H1 (cell line): Measurements from ENCODE around the gene CENPP. TPM values are rescaled to one million over a fixed set of nuclear protein-coding genes. Genes with fewer than 3 reads are reported as not detected.

ENCODE experiments used
- CTCF ChIA-PET: fragments of 300-600 bp; sonication (Branson Sonifier 250); formaldehyde crosslinking; loops from one replicate; lab custom pipeline; 2021; ENCODE audit not compliant: partially characterized antibody; lab: Charles Lee
- POLR2A ChIA-PET: fragments of 300-600 bp; sonication (Branson Sonifier 250); formaldehyde crosslinking; loops from one replicate; lab custom pipeline; 2021; ENCODE audit warnings: inconsistent platforms; ENCODE audit not compliant: partially characterized antibody; lab: Charles Lee
- DNase-seq, 2 experiments: peaks; one replicate each; pipeline versions ENCODE4 v3.0.0 to v3.0.0-alpha.2; 2010 to 2022; ENCODE audit warnings: low spot score in 2 of 2, low read depth in 1 of 2, mixed read lengths in 1 of 2
- FAIRE-seq: peaks from 2 replicates; lab custom pipeline; 2011; peaks lifted over from hg19 to GRCh38; lab: Jason Lieb, UNC
- H2AFZ ChIP-seq: 2 replicates; pipeline ENCODE4 v1.8.1; 2012; ENCODE audit warnings: low read length, inconsistent platforms
- H2AK5ac ChIP-seq: 2 replicates; pipeline ENCODE4 v1.6.1; 2013; ENCODE audit warnings: low read depth, low read length
- H2BK120ac ChIP-seq: replicated peaks from 2 replicates; pipeline ENCODE3; 2013; ENCODE audit warnings: low read depth, low read length, inconsistent platforms
- H2BK12ac ChIP-seq: 2 replicates; pipeline ENCODE4 v1.6.1; 2013; ENCODE audit warnings: low read depth, low read length
- H2BK15ac ChIP-seq: 2 replicates; pipeline ENCODE4 v1.6.1; 2013; ENCODE audit warnings: low read length
- H2BK20ac ChIP-seq: 2 replicates; pipeline ENCODE4 v1.6.1; 2013; ENCODE audit warnings: low read length
- H2BK5ac ChIP-seq: 2 replicates; pipeline ENCODE4 v1.6.1; 2013; ENCODE audit warnings: low read depth, low read length
- H3K14ac ChIP-seq: 2 replicates; pipeline ENCODE4 v1.6.1; 2013; ENCODE audit warnings: inconsistent platforms; ENCODE audit not compliant: insufficient read length
- H3K18ac ChIP-seq: 2 replicates; pipeline ENCODE4 v1.6.1; 2013; ENCODE audit warnings: low read length; ENCODE audit errors: extremely low read depth
- H3K23ac ChIP-seq: 2 replicates; pipeline ENCODE4 v1.6.1; 2013; ENCODE audit warnings: inconsistent platforms; ENCODE audit not compliant: insufficient read length
- H3K23me2 ChIP-seq: 2 replicates; pipeline ENCODE4 v1.6.1; 2013; ENCODE audit warnings: low read depth, low read length
- H3K27ac ChIP-seq: 2 replicates; pipeline ENCODE4 v1.6.1; 2011; ENCODE audit warnings: low read depth, low read length, inconsistent platforms
- H3K27me3 ChIP-seq, 4 experiments: replicated peaks in 1 of 4; 1 replicate in 1 of 4; 2 replicates in 3 of 4; pipeline versions ENCODE4 v1.6.1 to v1.8.1; 2011 to 2013; ENCODE audit warnings: low read length in 3 of 4, mild to moderate bottlenecking in 3 of 4, inconsistent platforms in 2 of 4, mixed read lengths in 2 of 4, moderate library complexity in 1 of 4; ENCODE audit not compliant: control insufficient read depth in 3 of 4, insufficient read depth in 3 of 4; ENCODE audit errors: extremely low read depth in 1 of 4
- H3K36me3 ChIP-seq, 4 experiments: 2 replicates each; pipeline versions ENCODE4 v1.6.1 to v1.8.1; 2011 to 2013; ENCODE audit warnings: mild to moderate bottlenecking in 4 of 4, low read length in 3 of 4, moderate library complexity in 2 of 4, control low read depth in 1 of 4, inconsistent platforms in 1 of 4; ENCODE audit not compliant: insufficient read depth in 4 of 4, control insufficient read depth in 2 of 4
- H3K4ac ChIP-seq: replicated peaks from 2 replicates; pipeline ENCODE3; 2013; ENCODE audit warnings: low read length, low read depth, mixed read lengths, inconsistent platforms; ENCODE audit not compliant: insufficient read length
- H3K4me1 ChIP-seq, 4 experiments: replicated peaks in 1 of 4; 1 replicate in 1 of 4; 2 replicates in 3 of 4; pipeline versions ENCODE4 v1.6.1 to v1.8.1; 2011 to 2013; ENCODE audit warnings: low read length in 3 of 4, inconsistent platforms in 2 of 4, mixed read lengths in 1 of 4; ENCODE audit not compliant: insufficient read depth in 4 of 4, control insufficient read depth in 3 of 4
- H3K4me2 ChIP-seq, 2 experiments: 2 replicates each; pipeline versions ENCODE4 v1.6.1 to v1.8.1; 2011 to 2013; ENCODE audit warnings: low read depth in 2 of 2, low read length in 2 of 2, control low read depth in 1 of 2, inconsistent platforms in 1 of 2, mild to moderate bottlenecking in 1 of 2; ENCODE audit not compliant: insufficient read depth in 1 of 2
- H3K4me3 ChIP-seq, 4 experiments: fragments of 200-600, 300-600 bp in 1 of 4; sonication (generic), shearing (Covaris generic), sonication (Bioruptor Twin) in 1 of 4; 2 replicates each; pipeline versions ENCODE4 v1.5.1 to v1.8.1; 2011 to 2016; ENCODE audit warnings: low read length in 4 of 4, low read depth in 3 of 4, control low read depth in 2 of 4, inconsistent platforms in 2 of 4, mild to moderate bottlenecking in 2 of 4, mixed read lengths in 1 of 4, moderate library complexity in 1 of 4; ENCODE audit not compliant: insufficient read depth in 2 of 4; ENCODE audit errors: extremely low read depth in 1 of 4
- H3K56ac ChIP-seq: replicated peaks from 2 replicates; pipeline ENCODE3; 2013; ENCODE audit warnings: low read depth, mild to moderate bottlenecking, mixed read lengths, low read length, inconsistent platforms; ENCODE audit not compliant: insufficient read length
- H3K79me1 ChIP-seq: 2 replicates; pipeline ENCODE4 v1.6.1; 2013; ENCODE audit warnings: low read depth, low read length, control low read depth
- H3K79me2 ChIP-seq, 2 experiments: 2 replicates each; pipeline versions ENCODE4 v1.6.1 to v1.8.1; 2012 to 2013; ENCODE audit warnings: low read length in 2 of 2, mild to moderate bottlenecking in 2 of 2, inconsistent platforms in 1 of 2; ENCODE audit not compliant: insufficient read depth in 2 of 2, control insufficient read depth in 1 of 2
- H3K9ac ChIP-seq, 4 experiments: replicated peaks in 1 of 4; 1 replicate in 1 of 4; 2 replicates in 3 of 4; pipeline versions ENCODE4 v1.6.1 to v1.8.1; 2011 to 2013; ENCODE audit warnings: low read depth in 3 of 4, low read length in 3 of 4, control low read depth in 2 of 4, mild to moderate bottlenecking in 2 of 4, moderate library complexity in 2 of 4, inconsistent platforms in 1 of 4; ENCODE audit errors: extremely low read depth in 1 of 4
- H3K9me3 ChIP-seq, 2 experiments: 2 replicates each; pipeline versions ENCODE4 v1.6.1 to v1.8.1; 2012 to 2013; ENCODE audit warnings: mild to moderate bottlenecking in 2 of 2, moderate library complexity in 2 of 2, control low read depth in 1 of 2, inconsistent platforms in 1 of 2, low read depth in 1 of 2, low read length in 1 of 2, mixed read lengths in 1 of 2; ENCODE audit not compliant: insufficient read depth in 2 of 2
- H4K20me1 ChIP-seq, 2 experiments: replicated peaks in 1 of 2; 2 replicates each; pipeline versions ENCODE3 to v1.8.1; 2011 to 2013; ENCODE audit warnings: inconsistent platforms in 2 of 2, low read length in 2 of 2, mild to moderate bottlenecking in 1 of 2; ENCODE audit not compliant: insufficient read depth in 2 of 2, control insufficient read depth in 1 of 2
- H4K5ac ChIP-seq: 2 replicates; pipeline ENCODE4 v1.6.1; 2013; ENCODE audit warnings: low read length, low read depth, mixed read lengths, inconsistent platforms; ENCODE audit not compliant: insufficient read length
- H4K8ac ChIP-seq: 2 replicates; pipeline ENCODE4 v1.8.0; 2013; ENCODE audit warnings: mild to moderate bottlenecking, moderate library complexity, low read length, inconsistent platforms; ENCODE audit not compliant: insufficient read depth; ENCODE audit errors: extremely low read depth
- H4K91ac ChIP-seq: replicated peaks from 2 replicates; pipeline ENCODE3; 2013; ENCODE audit warnings: low read length, mixed read lengths, inconsistent platforms; ENCODE audit not compliant: insufficient read length
- BACH1 ChIP-seq: IDR thresholded peaks from 2 replicates; pipeline ENCODE4 v1.6.1; 2012; ENCODE audit warnings: low read length, improper control_type of control experiment
- CEBPB ChIP-seq: IDR thresholded peaks from 2 replicates; pipeline ENCODE4 v1.6.1; 2012; ENCODE audit warnings: low read depth, low read length
- CHD1 ChIP-seq: IDR thresholded peaks from 2 replicates; pipeline ENCODE4 v1.6.1; 2012; ENCODE audit warnings: low read depth, low read length, improper control_type of control experiment
- CTBP2 ChIP-seq: IDR thresholded peaks from 2 replicates; pipeline ENCODE4 v1.7.0; 2011; ENCODE audit warnings: borderline replicate concordance, mild to moderate bottlenecking, moderate library complexity, mixed read lengths, low read length; ENCODE audit not compliant: insufficient read depth, insufficient read length
- GABPA ChIP-seq: IDR thresholded peaks from 2 replicates; pipeline ENCODE4 v1.6.1; 2011; ENCODE audit warnings: mild to moderate bottlenecking, low read length, moderate library complexity, borderline replicate concordance; ENCODE audit not compliant: insufficient read depth
- NANOG ChIP-seq: IDR thresholded peaks from 2 replicates; pipeline ENCODE4 v1.6.1; 2011; ENCODE audit warnings: low read length, low read depth, mild to moderate bottlenecking, inconsistent platforms; ENCODE audit not compliant: insufficient read depth, poor library complexity, severe bottlenecking
- NRF1 ChIP-seq: IDR thresholded peaks from 2 replicates; pipeline ENCODE4 v1.6.1; 2011; ENCODE audit warnings: mild to moderate bottlenecking, low read depth, low read length, improper control_type of control experiment
- PHF8 ChIP-seq: fragments of 200-600 bp; sonication (generic); conservative IDR thresholded peaks from 2 replicates; pipeline ENCODE4 v1.7.1; 2012; ENCODE audit warnings: low read depth, mild to moderate bottlenecking, inconsistent platforms, low read length, moderate library complexity
- POLR2A ChIP-seq, 2 experiments: IDR thresholded peaks; 1 replicate in 1 of 2; 2 replicates in 1 of 2; pipeline ENCODE4 v1.6.1; 2011; ENCODE audit warnings: low read depth in 2 of 2, low read length in 2 of 2, mild to moderate bottlenecking in 2 of 2; ENCODE audit errors: control extremely low read depth in 1 of 2
- RBBP5 ChIP-seq: IDR thresholded peaks from 2 replicates; pipeline ENCODE4 v1.7.1; 2012; ENCODE audit warnings: low read depth, mild to moderate bottlenecking, inconsistent platforms, low read length, moderate library complexity, borderline replicate concordance
- SAP30 ChIP-seq: fragments of 300-600 bp; sonication (generic); IDR thresholded peaks from 2 replicates; pipeline ENCODE4 v1.7.1; 2012; ENCODE audit warnings: low read length, moderate library complexity, mild to moderate bottlenecking, inconsistent platforms; ENCODE audit not compliant: insufficient read depth, insufficient replicate concordance
- SRF ChIP-seq: IDR thresholded peaks from 2 replicates; pipeline ENCODE4 v1.6.1; 2011; ENCODE audit warnings: mild to moderate bottlenecking, low read depth, low read length, moderate library complexity
- ZNF274 ChIP-seq: IDR thresholded peaks from 2 replicates; pipeline ENCODE4 v1.7.0; 2012; ENCODE audit warnings: low read length, borderline replicate concordance; ENCODE audit errors: extremely low read depth
- WGBS, 2 experiments: shearing (Covaris generic) in 1 of 2; methylation state at CpG; one replicate each; pipeline versions ENCODE4 v1.1.6 to v1.1.7; 2013 to 2015; ENCODE audit warnings: low lambda C conversion rate in 2 of 2, mixed read lengths in 2 of 2, inconsistent platforms in 1 of 2, low coverage in 1 of 2, missing lambda C conversion rate in 1 of 2; ENCODE audit not compliant: insufficient replicate concordance in 2 of 2, insufficient coverage in 1 of 2, insufficient read length in 1 of 2; ENCODE audit errors: extremely low coverage in 1 of 2, missing lambda C conversion rate in 1 of 2; 5-methylcytosine and 5-hydroxymethylcytosine counted together
- polyA plus RNA-seq, 7 experiments: library from polyadenylated mRNA; depleted of rRNA in 3 of 7; stranded (reverse) in 5 of 7; unstranded in 2 of 7; fragments of >200 nt in 5 of 7; fragments of 200-250 nt in 2 of 7; gene quantifications; 1 replicate in 5 of 7; 2 replicates in 1 of 7; 4 replicates in 1 of 7; pipeline versions ENCODE4 v1.2.1 to v1.2.3, GENCODE V29; 2011 to 2013; ENCODE audit warnings: missing spikeins in 2 of 7, mixed read lengths in 2 of 7
- total RNA-seq: library from RNA; stranded (reverse); fragmentation: NEBNext Ultra II Directional; extraction: Animal tissue kit (Norgen Biotek cat#: 25700); gene quantifications from 2 replicates; pipeline ENCODE4 v1.2.1, GENCODE V29; 2021
- TF ChIP-seq, protein P1 (sequence below): IDR thresholded peaks from 2 replicates; pipeline ENCODE4 v1.6.1; 2012; ENCODE audit warnings: inconsistent platforms

Gene CENPP
- total and polyA plus RNA-seq, 2 of the 8 experiments (the other 6 are each of a cell fraction or from before 2014, with no cell fraction given) = 2.7 to 10.8 TPM

DNA sequence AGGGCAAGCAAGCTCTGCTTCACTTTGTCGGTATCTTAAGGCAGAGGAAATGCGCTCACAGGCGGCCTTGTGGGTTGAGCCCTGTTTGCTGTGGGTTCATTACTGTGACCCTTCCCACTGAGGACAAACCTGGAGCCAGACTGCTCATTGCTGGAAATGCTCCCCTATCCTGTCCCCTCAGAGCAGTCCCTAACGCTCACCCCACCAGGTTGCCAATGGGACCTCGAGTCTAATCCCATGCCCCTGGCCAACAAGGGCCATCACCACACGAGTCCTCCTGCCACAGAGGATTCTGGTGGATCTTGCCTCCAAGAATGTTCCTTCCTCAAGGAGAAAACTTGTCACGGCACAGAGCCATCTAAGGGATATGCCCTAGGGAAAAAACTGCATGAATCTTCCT is 329.6 kb downstream of the CENPP start:
- no peak overlapping the region for H2BK5ac ChIP-seq
- H3K9ac ChIP-seq = no peak overlapping the region
- no peak overlapping the region for H2AFZ ChIP-seq
- H3K4ac ChIP-seq = no peak overlapping the region
- peaks cover 0 to 9% (median 1%) of the 10 kb centered on the region in 4 experiments; a peak in 3 of 8 replicates for H3K36me3 ChIP-seq
- no peak overlapping the region for H2AK5ac ChIP-seq
- H3K4me2 ChIP-seq = no peak overlapping the region
- H3K23me2 ChIP-seq = no peaks in the 10 kb centered on the region
- WGBS, 2 experiments = 94% methylated on average over 7 of the region's 7 CpGs; no CpG with 5 or more reads in 1 of the 2 experiments
- H3K4me1 ChIP-seq = peaks cover 0 to 10% (median 3%) of the 10 kb centered on the region in 4 experiments; a peak in 4 of 7 replicates
- H4K20me1 ChIP-seq = peaks cover 2 to 9% of the 10 kb centered on the region in 2 experiments
- POLR2A ChIA-PET = no interaction called here
- no peak overlapping the region for H3K14ac ChIP-seq
- H3K27me3 ChIP-seq = no peaks in the 10 kb centered on the region
- peaks cover 4% of the 10 kb centered on the region; the same call in 1 of the 2 replicates for H3K79me1 ChIP-seq
- CTCF ChIA-PET = interaction anchor here (0.7 to 1.1 kb wide), 3 partner anchors 17 to 390 kb away, joined by 3 read pairs; no protein-coding TSS in a partner anchor
- H3K23ac ChIP-seq = no peak overlapping the region
- H2BK15ac ChIP-seq = no peak overlapping the region
- H3K79me2 ChIP-seq = peaks cover 0 to 4% of the 10 kb centered on the region in 2 experiments; a peak in 1 of 4 replicates
- H3K9me3 ChIP-seq = no peaks in the 10 kb centered on the region
- FAIRE-seq = no peak
- H2BK20ac ChIP-seq = no peak overlapping the region
- no peak overlapping the region for H3K27ac ChIP-seq
- H2BK12ac ChIP-seq = no peak overlapping the region
- no peak overlapping the region for H2BK120ac ChIP-seq
- TF ChIP-seq, protein P1, sequence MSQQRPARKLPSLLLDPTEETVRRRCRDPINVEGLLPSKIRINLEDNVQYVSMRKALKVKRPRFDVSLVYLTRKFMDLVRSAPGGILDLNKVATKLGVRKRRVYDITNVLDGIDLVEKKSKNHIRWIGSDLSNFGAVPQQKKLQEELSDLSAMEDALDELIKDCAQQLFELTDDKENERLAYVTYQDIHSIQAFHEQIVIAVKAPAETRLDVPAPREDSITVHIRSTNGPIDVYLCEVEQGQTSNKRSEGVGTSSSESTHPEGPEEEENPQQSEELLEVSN = no peak
- TF ChIP-seq CEBPB (no peak), SRF (no peak), NANOG (no peak), CTBP2 (no peak), PHF8 (no peak), ZNF274 (no peak), BACH1 (no peak), GABPA (no peak), SAP30 (no peak), CHD1 (no peak), NRF1 (no peak), POLR2A (IDR thresholded peaks at IDR 0.05; ENCODE audit: control extremely low read depth in 1 of 2, low read depth in 2 of 2, low read length in 2 of 2) (no peak), RBBP5 (no peak)
- TF ChIP-seq, all 59 proteins: peak for 0
- Histone ChIP-seq H3K18ac (no peak overlapping the region), H4K5ac (no peak overlapping the region), H4K91ac (no peak overlapping the region), H3K56ac (no peak overlapping the region), H4K8ac (no peak overlapping the region), H3K4me3 (no peak overlapping the region)
- DNase-seq = no peak
